ENCODE data around the gene IFT122.

- TF ChIP-seq CTCF (conservative IDR thresholded peaks at IDR 0.05; ENCODE audit: low read depth in 2 of 2) (no peak), ZNF331 (CRISPR knock-in tag; IDR thresholded peaks at IDR 0.05; ENCODE audit: low read depth) (no peak), EZH2 (IDR thresholded peaks at IDR 0.05; ENCODE audit: low read depth, unreplicated experiment) (no peak), EZH2phosphoT487 (IDR thresholded peaks at IDR 0.05; ENCODE audit: unreplicated experiment) (no peak), ZNF462 (CRISPR knock-in tag; IDR thresholded peaks at IDR 0.05) (no peak)
- TF ChIP-seq, protein P1, sequence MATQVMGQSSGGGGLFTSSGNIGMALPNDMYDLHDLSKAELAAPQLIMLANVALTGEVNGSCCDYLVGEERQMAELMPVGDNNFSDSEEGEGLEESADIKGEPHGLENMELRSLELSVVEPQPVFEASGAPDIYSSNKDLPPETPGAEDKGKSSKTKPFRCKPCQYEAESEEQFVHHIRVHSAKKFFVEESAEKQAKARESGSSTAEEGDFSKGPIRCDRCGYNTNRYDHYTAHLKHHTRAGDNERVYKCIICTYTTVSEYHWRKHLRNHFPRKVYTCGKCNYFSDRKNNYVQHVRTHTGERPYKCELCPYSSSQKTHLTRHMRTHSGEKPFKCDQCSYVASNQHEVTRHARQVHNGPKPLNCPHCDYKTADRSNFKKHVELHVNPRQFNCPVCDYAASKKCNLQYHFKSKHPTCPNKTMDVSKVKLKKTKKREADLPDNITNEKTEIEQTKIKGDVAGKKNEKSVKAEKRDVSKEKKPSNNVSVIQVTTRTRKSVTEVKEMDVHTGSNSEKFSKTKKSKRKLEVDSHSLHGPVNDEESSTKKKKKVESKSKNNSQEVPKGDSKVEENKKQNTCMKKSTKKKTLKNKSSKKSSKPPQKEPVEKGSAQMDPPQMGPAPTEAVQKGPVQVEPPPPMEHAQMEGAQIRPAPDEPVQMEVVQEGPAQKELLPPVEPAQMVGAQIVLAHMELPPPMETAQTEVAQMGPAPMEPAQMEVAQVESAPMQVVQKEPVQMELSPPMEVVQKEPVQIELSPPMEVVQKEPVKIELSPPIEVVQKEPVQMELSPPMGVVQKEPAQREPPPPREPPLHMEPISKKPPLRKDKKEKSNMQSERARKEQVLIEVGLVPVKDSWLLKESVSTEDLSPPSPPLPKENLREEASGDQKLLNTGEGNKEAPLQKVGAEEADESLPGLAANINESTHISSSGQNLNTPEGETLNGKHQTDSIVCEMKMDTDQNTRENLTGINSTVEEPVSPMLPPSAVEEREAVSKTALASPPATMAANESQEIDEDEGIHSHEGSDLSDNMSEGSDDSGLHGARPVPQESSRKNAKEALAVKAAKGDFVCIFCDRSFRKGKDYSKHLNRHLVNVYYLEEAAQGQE (IDR thresholded peaks at IDR 0.05; ENCODE audit: unreplicated experiment): no peak
Measured at GRCh38 chr3:129476586-129476985, 36.6 kb downstream of the IFT122 start.
